SK-N-DZ (cell line): Measurements from ENCODE around the gene SDS.

Source experiments
- DNase-seq: peaks from one replicate; pipeline ENCODE4 v3.0.0-alpha.2; 2015; ENCODE audit warnings: low spot score

Gene SDS

DNA sequence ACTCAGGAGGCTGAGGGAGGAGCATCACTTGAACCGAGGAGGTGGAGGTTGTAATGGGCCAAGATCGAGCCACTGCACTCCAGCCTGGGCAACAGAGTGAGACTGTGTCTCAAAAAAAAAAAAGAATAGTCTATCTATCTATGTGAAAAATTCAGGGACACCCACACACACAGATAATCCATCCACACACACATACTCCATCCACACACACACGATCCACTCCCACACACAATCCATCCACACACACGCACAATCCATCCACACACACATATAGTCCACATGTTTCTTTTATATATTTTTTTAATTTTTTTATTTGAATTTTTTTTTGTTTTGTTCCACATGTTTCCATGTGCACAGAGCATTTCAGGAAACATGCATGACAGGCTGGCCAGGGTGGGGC lies 3.3 kb downstream of the SDS start:
- no peak for DNase-seq

DNA sequence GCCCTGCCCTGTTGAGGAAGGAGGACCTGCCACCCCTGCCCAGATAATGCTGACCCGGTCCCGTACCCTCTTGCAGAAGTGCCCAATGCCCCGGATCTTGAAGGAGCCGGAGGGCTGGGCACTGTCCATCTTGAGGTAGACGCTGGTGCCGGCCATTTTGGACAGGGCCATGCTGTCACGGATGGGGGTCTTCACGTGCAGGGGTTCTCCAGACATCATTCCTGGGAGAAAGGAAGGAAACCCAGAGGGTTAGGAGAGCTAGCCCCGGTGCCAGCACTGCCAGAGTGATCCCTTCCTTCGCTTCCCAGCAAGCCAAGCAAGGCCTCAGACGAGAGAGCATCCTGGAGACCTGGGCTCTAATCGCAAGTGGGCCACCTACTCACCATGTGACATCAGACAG lies 4.2 kb downstream of the SDS start:
- DNase-seq = no peak

DNA sequence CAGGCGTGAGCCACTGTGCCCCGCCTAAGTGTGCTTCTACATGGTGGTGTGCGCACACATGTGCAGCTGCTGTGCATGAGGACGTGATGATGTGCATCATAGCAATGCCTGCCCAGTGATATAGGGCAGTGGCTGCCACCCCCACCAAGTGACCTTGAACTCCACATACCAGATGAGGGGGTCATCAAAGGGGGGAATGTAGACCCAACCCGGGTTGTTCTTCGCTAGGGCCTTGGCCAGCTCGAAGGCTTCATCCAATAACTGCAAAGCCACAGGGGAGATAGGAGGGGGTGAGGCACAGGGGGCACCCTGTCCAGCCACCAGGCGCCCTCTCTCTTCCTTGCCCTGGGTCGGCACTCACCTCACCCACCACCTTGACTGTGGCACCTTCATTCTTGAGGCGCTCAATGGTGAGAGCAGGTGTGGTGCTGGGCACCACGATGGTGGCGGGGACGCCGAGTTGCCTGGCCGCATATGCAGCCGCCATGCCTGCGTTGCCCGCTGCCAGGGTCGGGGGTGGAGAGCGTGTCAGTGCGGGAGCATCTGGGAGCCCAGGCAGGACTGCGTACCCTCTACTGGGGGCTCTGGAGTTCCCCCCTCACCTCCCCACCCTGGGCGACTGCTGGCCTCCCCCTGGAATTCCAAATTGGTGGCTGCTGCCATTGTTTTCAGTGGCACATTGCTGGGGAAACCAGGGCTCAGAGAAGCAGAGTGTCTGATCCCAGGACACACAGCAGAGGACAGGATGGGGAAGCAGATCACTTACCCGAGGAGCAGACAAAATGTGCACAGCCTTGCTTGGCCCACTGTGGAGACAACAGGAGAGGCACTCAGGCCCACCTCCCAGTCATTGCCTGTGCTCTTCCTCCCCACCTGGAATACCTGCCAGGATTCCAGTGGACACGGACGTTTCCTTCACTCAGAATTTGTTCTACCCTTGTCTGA lies 5.1 kb downstream of the SDS start:
- no peak for DNase-seq

GRCh38 chr12:113397497-113398197 lies 6.0 kb downstream of the SDS start:
- no peak for DNase-seq

GRCh38 chr12:113396828-113397496 lies 6.7 kb downstream of the SDS start:
- no peak for DNase-seq

- no peak for DNase-seq
These were observed 7.5 kb downstream of the SDS start for GRCh38 chr12:113396200-113396599.

- no peak for DNase-seq
These were observed 8.6 kb downstream of the SDS start for GRCh38 chr12:113395119-113395518.

DNA sequence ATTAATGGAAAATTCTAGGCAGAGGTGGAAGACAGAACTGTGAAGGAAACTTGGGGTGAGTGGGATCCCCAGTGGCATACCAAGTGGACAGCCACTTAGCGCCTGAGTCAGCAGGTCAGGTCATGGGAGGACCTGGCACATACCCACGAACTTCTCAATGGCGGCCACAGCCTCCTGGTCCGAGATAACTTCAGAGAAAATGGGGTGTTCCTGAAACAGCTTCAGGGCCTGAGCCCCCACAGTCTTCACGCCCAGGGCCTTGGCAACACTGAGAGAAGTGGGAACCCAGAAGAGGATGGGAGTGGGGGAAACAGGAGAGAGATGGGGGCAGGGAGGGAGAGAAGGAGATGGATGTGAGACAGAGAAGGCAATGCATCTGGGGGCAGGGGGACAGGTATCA lies 9.9 kb downstream of the SDS start:
- no peak for DNase-seq

GRCh38 chr12:113392988-113393579 lies 10.6 kb downstream of the SDS start:
- no peak for DNase-seq

GRCh38 chr12:113392520-113392919 lies 11.2 kb downstream of the SDS start:
- no peak for DNase-seq

- no peak for DNase-seq
These were observed 11.9 kb downstream of the SDS start for GRCh38 chr12:113391650-113392337.

DNA sequence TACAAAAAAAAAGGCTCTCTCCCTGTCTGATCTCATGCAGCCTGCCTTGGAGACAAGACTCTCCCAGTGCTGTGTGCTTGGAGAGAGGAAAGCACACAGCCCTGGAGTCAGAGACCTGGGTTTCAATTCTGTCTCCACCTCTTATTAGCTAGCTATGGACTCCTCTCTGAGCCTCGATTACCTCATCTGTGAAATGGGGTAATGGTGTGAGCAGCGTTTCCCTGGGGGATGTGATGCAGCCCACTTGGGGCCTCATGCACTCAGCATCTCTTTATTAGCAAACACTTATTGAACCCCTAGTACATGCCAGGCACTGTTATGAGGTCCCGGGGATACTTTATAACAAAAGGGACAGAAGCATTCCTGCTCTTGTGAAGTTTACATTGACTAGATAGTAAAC lies 12.5 kb downstream of the SDS start:
- DNase-seq = no peak

- DNase-seq = no peak
These were observed 13.3 kb downstream of the SDS start for GRCh38 chr12:113390064-113391043.

DNA sequence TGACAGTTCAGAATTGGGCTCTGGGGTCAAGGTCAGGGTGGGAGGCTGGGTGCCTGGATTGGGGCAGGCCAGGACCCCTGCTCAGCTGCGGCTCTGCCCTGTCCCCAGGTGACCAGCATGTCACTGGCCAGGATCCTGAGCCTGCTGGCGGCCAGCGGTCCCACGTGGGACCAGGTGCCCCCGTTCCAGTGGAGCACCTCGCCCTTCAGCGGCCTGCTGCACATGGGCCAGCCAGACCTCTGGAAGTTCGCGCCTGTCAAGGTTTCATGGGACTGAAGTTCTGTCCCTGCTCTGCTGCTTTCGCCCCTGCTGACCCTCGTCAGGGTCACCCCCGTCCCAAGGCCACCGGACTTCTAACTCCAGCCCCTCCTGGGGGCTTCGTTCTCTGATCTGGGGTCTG lies 15.3 kb downstream of the SDS start:
- no peak for DNase-seq

DNA sequence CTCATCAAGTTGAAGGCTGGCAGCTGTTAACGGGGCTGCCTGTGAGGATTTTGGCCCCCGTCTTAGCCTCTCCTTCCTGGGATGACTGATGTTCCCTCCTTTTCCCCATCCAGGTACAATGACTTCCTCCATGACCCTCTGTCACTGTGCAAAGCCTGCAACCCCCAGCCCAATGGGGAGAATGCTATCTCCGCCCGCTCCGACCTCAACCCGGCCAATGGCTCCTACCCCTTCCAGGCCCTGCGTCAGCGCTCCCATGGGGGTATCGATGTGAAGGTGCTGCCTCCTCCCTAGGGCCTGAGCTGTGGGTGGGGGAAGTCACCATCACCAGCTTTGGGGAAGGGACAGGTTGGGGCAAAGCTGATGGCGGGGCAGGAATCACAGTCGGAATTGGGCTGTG lies 16.1 kb downstream of the SDS start:
- no peak for DNase-seq

- DNase-seq = no peak
These were observed 16.7 kb downstream of the SDS start for GRCh38 chr12:113386866-113387566.

DNA sequence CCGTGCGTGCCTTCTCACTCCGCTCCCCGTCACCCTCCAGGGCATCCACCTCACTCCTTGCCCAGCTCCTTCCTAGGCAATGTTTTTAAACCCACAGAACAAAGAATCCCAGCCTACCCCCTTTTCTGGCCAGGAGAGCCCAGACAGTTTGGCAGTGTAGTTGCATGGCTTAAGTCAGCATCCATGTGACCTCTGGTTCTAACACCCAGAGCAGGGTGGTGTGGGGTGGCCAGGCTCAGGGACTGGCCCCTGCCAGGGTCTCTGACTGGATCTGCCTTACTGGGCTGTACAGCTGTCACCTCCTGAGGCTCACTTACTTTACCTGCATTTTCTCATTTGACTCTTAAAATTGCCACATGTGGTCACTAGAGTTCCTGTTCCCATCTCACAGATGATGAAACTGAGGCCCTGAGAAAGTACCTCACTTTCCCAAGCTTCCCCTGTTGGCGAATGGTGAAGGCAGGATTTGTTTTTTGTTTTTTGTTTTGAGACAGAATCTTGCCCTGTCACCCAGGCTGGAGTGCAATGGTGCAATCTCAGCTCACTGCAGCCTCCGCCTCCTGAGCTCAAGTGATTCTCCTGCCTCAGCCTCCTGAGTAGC lies 18.3 kb downstream of the SDS start:
- DNase-seq = no peak

GRCh38 chr12:113384778-113385177 lies 18.9 kb downstream of the SDS start:
- DNase-seq = no peak

DNA sequence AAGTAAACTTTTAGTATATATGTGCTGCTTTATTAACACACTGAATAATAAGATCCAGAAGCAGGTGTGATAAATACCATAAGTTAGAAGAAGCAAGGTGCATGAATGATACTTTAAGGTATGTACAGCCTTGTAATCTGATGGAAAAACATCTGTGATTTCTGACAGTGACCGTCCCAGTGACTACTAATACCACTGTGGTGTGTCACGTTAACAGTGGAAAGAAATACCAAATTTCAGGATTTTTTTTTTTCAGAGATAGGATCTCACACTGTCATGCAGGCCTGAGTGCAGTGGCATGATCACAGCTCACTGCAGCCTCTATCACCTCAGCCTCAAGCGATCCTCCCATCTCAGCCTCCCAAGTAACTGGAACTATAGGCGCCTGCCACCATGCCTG lies 21.5 kb downstream of the SDS start:
- no peak for DNase-seq
